ENCODE measurements around the gene VAMP2. TPM values are rescaled to one million over a fixed set of nuclear protein-coding genes. Genes with fewer than 3 reads are reported as not detected.

The VAMP2 gene
- total RNA-seq: 63.9 TPM
- long read RNA-seq, transcript VAMP2-201 (5 exons, 2,153 nt): major isoform, 61 of 78 reads
- long read RNA-seq, partial matches to known transcripts: 7 of 78 reads
- long read RNA-seq, other reads (novel, unspliced or antisense): 7 of 78 reads

- intact Hi-C loops (cut with DNase I): no loop called here
- peak; percentile 93 for DNase-seq (ENCODE audit: low spot score)
These were observed at the start of gene VAMP2 for GRCh38 chr17:8162233-8162996. TSS of gene VAMP2 (minus strand) at chr17:8162948. CDS start at chr17:8162879, 69 bp downstream.

- no peak for DNase-seq (ENCODE audit: low spot score)
- intact Hi-C loops (cut with DNase I): no loop called here
These were observed 48.2 kb upstream of the VAMP2 start for GRCh38 chr17:8210761-8211458.

- intact Hi-C loops (cut with DNase I): no loop called here
- DNase-seq (ENCODE audit: low spot score): peak; percentile 97
These were observed 47.4 kb upstream of the VAMP2 start, which contains the start of gene AURKB for GRCh38 chr17:8209907-8210760. TSS of gene AURKB (minus strand) at chr17:8210575. CDS start at chr17:8210224, 351 bp downstream.

GRCh38 chr17:8206536-8206935 lies 43.8 kb upstream of the VAMP2 start:
- intact Hi-C loops (cut with DNase I): no loop called here
- no peak for DNase-seq (ENCODE audit: low spot score)

GRCh38 chr17:8204761-8205555 lies 42.2 kb upstream of the VAMP2 start:
- intact Hi-C loops (cut with DNase I): no loop called here
- no peak for DNase-seq (ENCODE audit: low spot score)

GRCh38 chr17:8192070-8192815 lies 29.5 kb upstream of the VAMP2 start:
- intact Hi-C loops (cut with DNase I): no loop called here
- peak; percentile 90 for DNase-seq (ENCODE audit: low spot score)

- no peak for DNase-seq (ENCODE audit: low spot score)
- intact Hi-C loops (cut with DNase I): no loop called here
These were observed 27.8 kb upstream of the VAMP2 start for GRCh38 chr17:8190506-8190905.

- intact Hi-C loops (cut with DNase I): loop anchor here (5.0 kb wide), 1 partner anchor 53 kb away; no protein-coding TSS in a partner anchor
These were observed 27.1 kb upstream of the VAMP2 start, which contains the start of gene BORCS6 for GRCh38 chr17:8189711-8190477. TSS of gene BORCS6 (minus strand) at chr17:8190180. CDS start at chr17:8190140, 40 bp downstream.

GRCh38 chr17:8189041-8189710 lies 26.4 kb upstream of the VAMP2 start:
- intact Hi-C loops (cut with DNase I): loop anchor here (5.0 kb wide), 1 partner anchor 52 kb away; no protein-coding TSS in a partner anchor
- DNase-seq (ENCODE audit: low spot score): no peak

More at GRCh38 chr17:8189711-8190477, 27.1 kb upstream of the VAMP2 start, which contains the start of gene BORCS6:
- DNase-seq (ENCODE audit: low spot score): peak; percentile 100

GRCh38 chr17:8188263-8188839 lies 25.6 kb upstream of the VAMP2 start:
- no peak for DNase-seq (ENCODE audit: low spot score)

GRCh38 chr17:8187517-8188262 lies 24.9 kb upstream of the VAMP2 start:
- intact Hi-C loops (cut with DNase I): loop anchor here (2.0 to 5.0 kb wide), 3 partner anchors 31 to 69 kb away; partner anchors contain the start of gene ALOXE3
- peak; percentile 86 for DNase-seq (ENCODE audit: low spot score)

More at GRCh38 chr17:8188263-8188839, 25.6 kb upstream of the VAMP2 start:
- intact Hi-C loops (cut with DNase I): loop anchor here (5.0 kb wide), 1 partner anchor 51 kb away; no protein-coding TSS in a partner anchor

- peak; percentile 95 for DNase-seq (ENCODE audit: low spot score)
- intact Hi-C loops (cut with DNase I): loop anchor here (1.0 to 5.0 kb wide), 4 partner anchors 30 to 68 kb away; partner anchors contain the start of gene ALOXE3
These were observed 24.2 kb upstream of the VAMP2 start for GRCh38 chr17:8186787-8187516.

- DNase-seq (ENCODE audit: low spot score): no peak
- intact Hi-C loops (cut with DNase I): loop anchor here (1.0 to 5.0 kb wide), 4 partner anchors 30 to 68 kb away; partner anchors contain the start of gene ALOXE3
These were observed 23.7 kb upstream of the VAMP2 start for GRCh38 chr17:8186446-8186786.

- DNase-seq (ENCODE audit: low spot score): peak; percentile 93
These were observed 23.1 kb upstream of the VAMP2 start for GRCh38 chr17:8185582-8186445.

More at GRCh38 chr17:8185582-8186445, 23.1 kb upstream of the VAMP2 start:
- intact Hi-C loops (cut with DNase I): loop anchor here (1.0 to 5.0 kb wide), 4 partner anchors 29 to 67 kb away; partner anchors contain the start of gene ALOXE3

Data from cardiac septum (tissue), 1 donor.